ENCODE measurements around the gene ATP6V0D1.

- TF ChIP-seq, protein P1, sequence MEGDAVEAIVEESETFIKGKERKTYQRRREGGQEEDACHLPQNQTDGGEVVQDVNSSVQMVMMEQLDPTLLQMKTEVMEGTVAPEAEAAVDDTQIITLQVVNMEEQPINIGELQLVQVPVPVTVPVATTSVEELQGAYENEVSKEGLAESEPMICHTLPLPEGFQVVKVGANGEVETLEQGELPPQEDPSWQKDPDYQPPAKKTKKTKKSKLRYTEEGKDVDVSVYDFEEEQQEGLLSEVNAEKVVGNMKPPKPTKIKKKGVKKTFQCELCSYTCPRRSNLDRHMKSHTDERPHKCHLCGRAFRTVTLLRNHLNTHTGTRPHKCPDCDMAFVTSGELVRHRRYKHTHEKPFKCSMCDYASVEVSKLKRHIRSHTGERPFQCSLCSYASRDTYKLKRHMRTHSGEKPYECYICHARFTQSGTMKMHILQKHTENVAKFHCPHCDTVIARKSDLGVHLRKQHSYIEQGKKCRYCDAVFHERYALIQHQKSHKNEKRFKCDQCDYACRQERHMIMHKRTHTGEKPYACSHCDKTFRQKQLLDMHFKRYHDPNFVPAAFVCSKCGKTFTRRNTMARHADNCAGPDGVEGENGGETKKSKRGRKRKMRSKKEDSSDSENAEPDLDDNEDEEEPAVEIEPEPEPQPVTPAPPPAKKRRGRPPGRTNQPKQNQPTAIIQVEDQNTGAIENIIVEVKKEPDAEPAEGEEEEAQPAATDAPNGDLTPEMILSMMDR (IDR thresholded peaks at IDR 0.05) = no peak
- TF ChIP-seq POLR2A (IDR thresholded peaks at IDR 0.05) = no peak
These were observed 49.3 kb upstream of the ATP6V0D1 start for GRCh38 chr16:67530013-67530939.
